ENCODE results near the gene HOXB6.

The HOXB6 gene

DNA sequence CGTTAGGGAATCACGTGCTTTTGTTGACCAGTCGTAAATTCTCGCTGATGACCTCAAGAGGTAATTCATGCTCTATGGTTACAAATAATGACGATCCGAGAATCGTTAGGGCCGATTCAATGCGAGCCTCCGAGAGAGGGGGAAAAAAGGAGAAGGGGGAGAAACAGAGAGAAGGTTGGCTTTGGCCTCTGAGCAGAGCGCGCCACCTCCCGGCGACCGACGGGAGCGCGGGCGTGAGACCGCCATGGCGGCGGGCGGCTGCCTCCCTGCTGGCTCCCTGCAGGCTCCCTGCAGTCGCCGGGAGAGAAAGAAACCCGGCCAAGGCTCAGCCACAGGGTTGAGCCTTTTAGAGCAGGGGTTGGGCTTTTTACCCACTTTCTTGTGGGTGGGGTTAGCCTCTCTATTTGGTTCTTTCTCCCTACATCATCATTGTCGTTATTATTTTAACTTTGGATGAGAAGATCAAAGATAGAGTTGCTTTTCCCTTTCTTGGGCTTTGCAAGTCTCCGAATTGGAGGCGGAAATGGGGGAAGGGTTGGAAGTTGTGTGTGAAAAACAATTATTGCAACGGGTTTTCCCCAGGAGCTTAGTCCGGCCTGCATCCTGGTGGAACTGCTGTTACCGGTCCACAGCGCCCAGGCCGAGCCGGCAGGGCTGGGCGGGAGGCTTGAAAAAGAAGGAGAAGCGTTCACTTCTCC is 10.8 kb downstream of the HOXB6 start (continued):
- TF ChIP-seq ZNF792 (tag by site-specific recombination; IDR thresholded peaks at IDR 0.05) (0 out of 2 replicates have a peak, but pooled peaks have one; percentile 38), YY1 (tag by site-specific recombination; IDR thresholded peaks at IDR 0.05) (peak; percentile 90), SCRT2 (tag by site-specific recombination; IDR thresholded peaks at IDR 0.05) (no peak), FEZF1 (tag by site-specific recombination; IDR thresholded peaks at IDR 0.05) (peak; percentile 3; the same call in 1 of the 2 replicates), ZNF184 (tag by site-specific recombination; IDR thresholded peaks at IDR 0.05) (peak; percentile 59; the same call in 1 of the 2 replicates), ZXDB (tag by site-specific recombination; IDR thresholded peaks at IDR 0.05) (peak; percentile 85), TCF7L2 (IDR thresholded peaks at IDR 0.05; ENCODE audit: borderline replicate concordance, low read depth, low read length) (peak; percentile 72; the same call in 1 of the 2 replicates), ZNF747 (tag by site-specific recombination; IDR thresholded peaks at IDR 0.05) (no peak), GLIS2 (tag by site-specific recombination; IDR thresholded peaks at IDR 0.05) (peak; percentile 93), ZNF843 (tag by site-specific recombination; IDR thresholded peaks at IDR 0.05) (peak; percentile 83), ZIC2 (tag by site-specific recombination; IDR thresholded peaks at IDR 0.05) (peak; percentile 94), KLF10 (tag by site-specific recombination; IDR thresholded peaks at IDR 0.05) (peak; percentile 23; the same call in 1 of the 2 replicates), KLF8 (tag by site-specific recombination; IDR thresholded peaks at IDR 0.05) (peak; percentile 66)
- TF ChIP-seq, protein P1, sequence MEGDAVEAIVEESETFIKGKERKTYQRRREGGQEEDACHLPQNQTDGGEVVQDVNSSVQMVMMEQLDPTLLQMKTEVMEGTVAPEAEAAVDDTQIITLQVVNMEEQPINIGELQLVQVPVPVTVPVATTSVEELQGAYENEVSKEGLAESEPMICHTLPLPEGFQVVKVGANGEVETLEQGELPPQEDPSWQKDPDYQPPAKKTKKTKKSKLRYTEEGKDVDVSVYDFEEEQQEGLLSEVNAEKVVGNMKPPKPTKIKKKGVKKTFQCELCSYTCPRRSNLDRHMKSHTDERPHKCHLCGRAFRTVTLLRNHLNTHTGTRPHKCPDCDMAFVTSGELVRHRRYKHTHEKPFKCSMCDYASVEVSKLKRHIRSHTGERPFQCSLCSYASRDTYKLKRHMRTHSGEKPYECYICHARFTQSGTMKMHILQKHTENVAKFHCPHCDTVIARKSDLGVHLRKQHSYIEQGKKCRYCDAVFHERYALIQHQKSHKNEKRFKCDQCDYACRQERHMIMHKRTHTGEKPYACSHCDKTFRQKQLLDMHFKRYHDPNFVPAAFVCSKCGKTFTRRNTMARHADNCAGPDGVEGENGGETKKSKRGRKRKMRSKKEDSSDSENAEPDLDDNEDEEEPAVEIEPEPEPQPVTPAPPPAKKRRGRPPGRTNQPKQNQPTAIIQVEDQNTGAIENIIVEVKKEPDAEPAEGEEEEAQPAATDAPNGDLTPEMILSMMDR (tag by site-specific recombination; IDR thresholded peaks at IDR 0.05), result peak; percentile 98
- TF ChIP-seq, protein P2, sequence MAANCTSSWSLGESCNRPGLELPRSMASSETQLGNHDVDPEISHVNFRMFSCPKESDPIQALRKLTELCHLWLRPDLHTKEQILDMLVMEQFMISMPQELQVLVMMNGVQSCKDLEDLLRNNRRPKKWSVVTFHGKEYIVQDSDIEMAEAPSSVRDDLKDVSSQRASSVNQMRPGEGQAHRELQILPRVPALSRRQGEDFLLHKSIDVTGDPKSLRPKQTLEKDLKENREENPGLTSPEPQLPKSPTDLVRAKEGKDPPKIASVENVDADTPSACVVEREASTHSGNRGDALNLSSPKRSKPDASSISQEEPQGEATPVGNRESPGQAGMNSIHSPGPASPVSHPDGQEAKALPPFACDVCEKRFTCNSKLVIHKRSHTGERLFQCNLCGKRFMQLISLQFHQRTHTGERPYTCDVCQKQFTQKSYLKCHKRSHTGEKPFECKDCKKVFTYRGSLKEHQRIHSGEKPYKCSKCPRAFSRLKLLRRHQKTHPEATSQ (tag by site-specific recombination; IDR thresholded peaks at IDR 0.05), result no peak
- TF ChIP-seq, protein P3, sequence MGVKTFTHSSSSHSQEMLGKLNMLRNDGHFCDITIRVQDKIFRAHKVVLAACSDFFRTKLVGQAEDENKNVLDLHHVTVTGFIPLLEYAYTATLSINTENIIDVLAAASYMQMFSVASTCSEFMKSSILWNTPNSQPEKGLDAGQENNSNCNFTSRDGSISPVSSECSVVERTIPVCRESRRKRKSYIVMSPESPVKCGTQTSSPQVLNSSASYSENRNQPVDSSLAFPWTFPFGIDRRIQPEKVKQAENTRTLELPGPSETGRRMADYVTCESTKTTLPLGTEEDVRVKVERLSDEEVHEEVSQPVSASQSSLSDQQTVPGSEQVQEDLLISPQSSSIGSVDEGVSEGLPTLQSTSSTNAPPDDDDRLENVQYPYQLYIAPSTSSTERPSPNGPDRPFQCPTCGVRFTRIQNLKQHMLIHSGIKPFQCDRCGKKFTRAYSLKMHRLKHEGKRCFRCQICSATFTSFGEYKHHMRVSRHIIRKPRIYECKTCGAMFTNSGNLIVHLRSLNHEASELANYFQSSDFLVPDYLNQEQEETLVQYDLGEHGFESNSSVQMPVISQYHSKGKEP (tag by site-specific recombination; IDR thresholded peaks at IDR 0.05), result peak; percentile 78
- TF ChIP-seq, protein P4, sequence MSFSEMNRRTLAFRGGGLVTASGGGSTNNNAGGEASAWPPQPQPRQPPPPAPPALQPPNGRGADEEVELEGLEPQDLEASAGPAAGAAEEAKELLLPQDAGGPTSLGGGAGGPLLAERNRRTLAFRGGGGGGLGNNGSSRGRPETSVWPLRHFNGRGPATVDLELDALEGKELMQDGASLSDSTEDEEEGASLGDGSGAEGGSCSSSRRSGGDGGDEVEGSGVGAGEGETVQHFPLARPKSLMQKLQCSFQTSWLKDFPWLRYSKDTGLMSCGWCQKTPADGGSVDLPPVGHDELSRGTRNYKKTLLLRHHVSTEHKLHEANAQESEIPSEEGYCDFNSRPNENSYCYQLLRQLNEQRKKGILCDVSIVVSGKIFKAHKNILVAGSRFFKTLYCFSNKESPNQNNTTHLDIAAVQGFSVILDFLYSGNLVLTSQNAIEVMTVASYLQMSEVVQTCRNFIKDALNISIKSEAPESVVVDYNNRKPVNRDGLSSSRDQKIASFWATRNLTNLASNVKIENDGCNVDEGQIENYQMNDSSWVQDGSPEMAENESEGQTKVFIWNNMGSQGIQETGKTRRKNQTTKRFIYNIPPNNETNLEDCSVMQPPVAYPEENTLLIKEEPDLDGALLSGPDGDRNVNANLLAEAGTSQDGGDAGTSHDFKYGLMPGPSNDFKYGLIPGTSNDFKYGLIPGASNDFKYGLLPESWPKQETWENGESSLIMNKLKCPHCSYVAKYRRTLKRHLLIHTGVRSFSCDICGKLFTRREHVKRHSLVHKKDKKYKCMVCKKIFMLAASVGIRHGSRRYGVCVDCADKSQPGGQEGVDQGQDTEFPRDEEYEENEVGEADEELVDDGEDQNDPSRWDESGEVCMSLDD (tag by site-specific recombination; IDR thresholded peaks at IDR 0.05), result 0 out of 2 replicates have a peak, but pooled peaks have one; percentile 34
- TF ChIP-seq, protein P5, sequence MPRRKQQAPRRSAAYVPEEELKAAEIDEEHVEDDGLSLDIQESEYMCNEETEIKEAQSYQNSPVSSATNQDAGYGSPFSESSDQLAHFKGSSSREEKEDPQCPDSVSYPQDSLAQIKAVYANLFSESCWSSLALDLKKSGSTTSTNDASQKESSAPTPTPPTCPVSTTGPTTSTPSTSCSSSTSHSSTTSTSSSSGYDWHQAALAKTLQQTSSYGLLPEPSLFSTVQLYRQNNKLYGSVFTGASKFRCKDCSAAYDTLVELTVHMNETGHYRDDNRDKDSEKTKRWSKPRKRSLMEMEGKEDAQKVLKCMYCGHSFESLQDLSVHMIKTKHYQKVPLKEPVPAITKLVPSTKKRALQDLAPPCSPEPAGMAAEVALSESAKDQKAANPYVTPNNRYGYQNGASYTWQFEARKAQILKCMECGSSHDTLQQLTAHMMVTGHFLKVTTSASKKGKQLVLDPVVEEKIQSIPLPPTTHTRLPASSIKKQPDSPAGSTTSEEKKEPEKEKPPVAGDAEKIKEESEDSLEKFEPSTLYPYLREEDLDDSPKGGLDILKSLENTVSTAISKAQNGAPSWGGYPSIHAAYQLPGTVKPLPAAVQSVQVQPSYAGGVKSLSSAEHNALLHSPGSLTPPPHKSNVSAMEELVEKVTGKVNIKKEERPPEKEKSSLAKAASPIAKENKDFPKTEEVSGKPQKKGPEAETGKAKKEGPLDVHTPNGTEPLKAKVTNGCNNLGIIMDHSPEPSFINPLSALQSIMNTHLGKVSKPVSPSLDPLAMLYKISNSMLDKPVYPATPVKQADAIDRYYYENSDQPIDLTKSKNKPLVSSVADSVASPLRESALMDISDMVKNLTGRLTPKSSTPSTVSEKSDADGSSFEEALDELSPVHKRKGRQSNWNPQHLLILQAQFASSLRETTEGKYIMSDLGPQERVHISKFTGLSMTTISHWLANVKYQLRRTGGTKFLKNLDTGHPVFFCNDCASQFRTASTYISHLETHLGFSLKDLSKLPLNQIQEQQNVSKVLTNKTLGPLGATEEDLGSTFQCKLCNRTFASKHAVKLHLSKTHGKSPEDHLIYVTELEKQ (tag by site-specific recombination; IDR thresholded peaks at IDR 0.05; ENCODE audit: borderline replicate concordance), result no peak; the same call in 1 of the 2 replicates
- TF ChIP-seq, protein P6, sequence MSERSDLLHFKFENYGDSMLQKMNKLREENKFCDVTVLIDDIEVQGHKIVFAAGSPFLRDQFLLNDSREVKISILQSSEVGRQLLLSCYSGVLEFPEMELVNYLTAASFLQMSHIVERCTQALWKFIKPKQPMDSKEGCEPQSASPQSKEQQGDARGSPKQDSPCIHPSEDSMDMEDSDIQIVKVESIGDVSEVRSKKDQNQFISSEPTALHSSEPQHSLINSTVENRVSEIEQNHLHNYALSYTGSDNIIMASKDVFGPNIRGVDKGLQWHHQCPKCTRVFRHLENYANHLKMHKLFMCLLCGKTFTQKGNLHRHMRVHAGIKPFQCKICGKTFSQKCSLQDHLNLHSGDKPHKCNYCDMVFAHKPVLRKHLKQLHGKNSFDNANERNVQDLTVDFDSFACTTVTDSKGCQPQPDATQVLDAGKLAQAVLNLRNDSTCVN (tag by site-specific recombination; optimal IDR thresholded peaks at IDR 0.05), result peak; percentile 81
- TF ChIP-seq, protein P7, sequence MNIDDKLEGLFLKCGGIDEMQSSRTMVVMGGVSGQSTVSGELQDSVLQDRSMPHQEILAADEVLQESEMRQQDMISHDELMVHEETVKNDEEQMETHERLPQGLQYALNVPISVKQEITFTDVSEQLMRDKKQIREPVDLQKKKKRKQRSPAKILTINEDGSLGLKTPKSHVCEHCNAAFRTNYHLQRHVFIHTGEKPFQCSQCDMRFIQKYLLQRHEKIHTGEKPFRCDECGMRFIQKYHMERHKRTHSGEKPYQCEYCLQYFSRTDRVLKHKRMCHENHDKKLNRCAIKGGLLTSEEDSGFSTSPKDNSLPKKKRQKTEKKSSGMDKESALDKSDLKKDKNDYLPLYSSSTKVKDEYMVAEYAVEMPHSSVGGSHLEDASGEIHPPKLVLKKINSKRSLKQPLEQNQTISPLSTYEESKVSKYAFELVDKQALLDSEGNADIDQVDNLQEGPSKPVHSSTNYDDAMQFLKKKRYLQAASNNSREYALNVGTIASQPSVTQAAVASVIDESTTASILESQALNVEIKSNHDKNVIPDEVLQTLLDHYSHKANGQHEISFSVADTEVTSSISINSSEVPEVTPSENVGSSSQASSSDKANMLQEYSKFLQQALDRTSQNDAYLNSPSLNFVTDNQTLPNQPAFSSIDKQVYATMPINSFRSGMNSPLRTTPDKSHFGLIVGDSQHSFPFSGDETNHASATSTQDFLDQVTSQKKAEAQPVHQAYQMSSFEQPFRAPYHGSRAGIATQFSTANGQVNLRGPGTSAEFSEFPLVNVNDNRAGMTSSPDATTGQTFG (tag by site-specific recombination; IDR thresholded peaks at IDR 0.05; ENCODE audit: borderline replicate concordance), result no peak
